NT2/D1 (cell line): Measurements from ENCODE around the gene FAM163B.

Experiments
- SUZ12 ChIP-seq: IDR thresholded peaks from 2 replicates; pipeline ENCODE4 v1.6.1; 2011; ENCODE audit not compliant: insufficient read length, insufficient read depth; ENCODE audit errors: extremely low read depth
- ZNF274 ChIP-seq: IDR thresholded peaks from 2 replicates; pipeline ENCODE4 v1.6.1; 2011; ENCODE audit warnings: mild to moderate bottlenecking, low read depth, low read length

GRCh38 chr9:133562611-133563290 is 46.4 kb downstream of the FAM163B start:
- no peak for TF ChIP-seq ZNF274
- no peak for TF ChIP-seq SUZ12
